SK-N-SH (cell line): Measurements from ENCODE around the gene GSK3A.

Experiments
- CTCF ChIP-seq: fragments of 200-600 bp; sonication (generic); IDR thresholded peaks from 2 replicates; pipeline ENCODE4 v1.6.1; 2017; ENCODE audit warnings: antibody characterized with exemption, mild to moderate bottlenecking, moderate library complexity
- ELF1 ChIP-seq: IDR thresholded peaks from 2 replicates; pipeline ENCODE4 v1.4.0; 2012
- EZH2phosphoT487 ChIP-seq: fragments of 200-600 bp; sonication (generic); IDR thresholded peaks from 2 replicates; pipeline ENCODE4 v1.6.1; 2017; ENCODE audit warnings: low read depth, mixed run types, mild to moderate bottlenecking, antibody characterized with exemption, moderate library complexity, borderline replicate concordance
- JUND ChIP-seq: IDR thresholded peaks from 2 replicates; pipeline ENCODE4 v1.4.0; 2012
- RAD21 ChIP-seq: IDR thresholded peaks from 2 replicates; pipeline ENCODE4 v1.6.1; 2012; ENCODE audit warnings: mild to moderate bottlenecking, low read length
- TAF1 ChIP-seq: IDR thresholded peaks from 2 replicates; pipeline ENCODE4 v1.6.1; 2012; ENCODE audit warnings: low read depth, mild to moderate bottlenecking, low read length, moderate library complexity, borderline replicate concordance
- TEAD4 ChIP-seq: IDR thresholded peaks from 2 replicates; pipeline ENCODE4 v1.4.0; 2012; ENCODE audit warnings: mild to moderate bottlenecking, borderline replicate concordance; ENCODE audit not compliant: insufficient read depth
- TF ChIP-seq, protein P1 (sequence below): IDR thresholded peaks from 2 replicates; pipeline ENCODE4; 2012
- TF ChIP-seq, protein P2 (sequence below): IDR thresholded peaks from 2 replicates; pipeline ENCODE4 v1.6.1; 2012; ENCODE audit warnings: mild to moderate bottlenecking, low read depth, low read length, moderate library complexity

DNA sequence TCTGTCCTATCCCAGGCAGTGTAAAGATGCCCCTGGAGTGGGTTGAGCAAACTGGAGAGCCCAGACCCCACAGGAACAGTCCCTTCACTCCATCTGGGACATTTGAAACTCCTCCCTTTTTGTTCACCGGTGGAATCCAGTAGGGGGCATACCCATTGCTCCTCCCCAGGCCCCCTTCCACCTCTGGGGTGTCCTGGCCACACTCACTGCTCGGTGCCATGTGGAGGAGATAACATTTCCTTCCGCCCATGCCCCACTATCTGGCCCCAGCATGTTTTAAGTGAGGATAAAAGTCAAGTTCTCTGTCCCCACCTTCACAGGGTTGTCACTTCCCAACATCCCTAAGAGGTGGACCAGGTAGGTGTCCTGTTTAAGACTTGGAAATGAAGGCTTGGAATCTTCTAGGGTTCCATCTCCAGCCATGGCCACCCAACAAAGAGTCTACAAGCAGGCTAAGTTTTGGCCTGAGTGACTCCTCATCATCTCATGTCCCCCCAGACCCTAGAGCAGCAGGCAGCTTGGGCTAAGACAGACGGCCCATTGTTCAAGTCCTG, 13.0 kb downstream of the GSK3A start:
- TF ChIP-seq ELF1 (no peak), CTCF (peak; percentile 27), TAF1 (no peak), RAD21 (no peak), JUND (no peak), EZH2phosphoT487 (no peak), TEAD4 (no peak)
- TF ChIP-seq, protein P1, sequence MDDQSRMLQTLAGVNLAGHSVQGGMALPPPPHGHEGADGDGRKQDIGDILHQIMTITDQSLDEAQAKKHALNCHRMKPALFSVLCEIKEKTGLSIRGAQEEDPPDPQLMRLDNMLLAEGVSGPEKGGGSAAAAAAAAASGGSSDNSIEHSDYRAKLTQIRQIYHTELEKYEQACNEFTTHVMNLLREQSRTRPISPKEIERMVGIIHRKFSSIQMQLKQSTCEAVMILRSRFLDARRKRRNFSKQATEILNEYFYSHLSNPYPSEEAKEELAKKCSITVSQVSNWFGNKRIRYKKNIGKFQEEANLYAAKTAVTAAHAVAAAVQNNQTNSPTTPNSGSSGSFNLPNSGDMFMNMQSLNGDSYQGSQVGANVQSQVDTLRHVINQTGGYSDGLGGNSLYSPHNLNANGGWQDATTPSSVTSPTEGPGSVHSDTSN: no peak
- TF ChIP-seq, protein P2, sequence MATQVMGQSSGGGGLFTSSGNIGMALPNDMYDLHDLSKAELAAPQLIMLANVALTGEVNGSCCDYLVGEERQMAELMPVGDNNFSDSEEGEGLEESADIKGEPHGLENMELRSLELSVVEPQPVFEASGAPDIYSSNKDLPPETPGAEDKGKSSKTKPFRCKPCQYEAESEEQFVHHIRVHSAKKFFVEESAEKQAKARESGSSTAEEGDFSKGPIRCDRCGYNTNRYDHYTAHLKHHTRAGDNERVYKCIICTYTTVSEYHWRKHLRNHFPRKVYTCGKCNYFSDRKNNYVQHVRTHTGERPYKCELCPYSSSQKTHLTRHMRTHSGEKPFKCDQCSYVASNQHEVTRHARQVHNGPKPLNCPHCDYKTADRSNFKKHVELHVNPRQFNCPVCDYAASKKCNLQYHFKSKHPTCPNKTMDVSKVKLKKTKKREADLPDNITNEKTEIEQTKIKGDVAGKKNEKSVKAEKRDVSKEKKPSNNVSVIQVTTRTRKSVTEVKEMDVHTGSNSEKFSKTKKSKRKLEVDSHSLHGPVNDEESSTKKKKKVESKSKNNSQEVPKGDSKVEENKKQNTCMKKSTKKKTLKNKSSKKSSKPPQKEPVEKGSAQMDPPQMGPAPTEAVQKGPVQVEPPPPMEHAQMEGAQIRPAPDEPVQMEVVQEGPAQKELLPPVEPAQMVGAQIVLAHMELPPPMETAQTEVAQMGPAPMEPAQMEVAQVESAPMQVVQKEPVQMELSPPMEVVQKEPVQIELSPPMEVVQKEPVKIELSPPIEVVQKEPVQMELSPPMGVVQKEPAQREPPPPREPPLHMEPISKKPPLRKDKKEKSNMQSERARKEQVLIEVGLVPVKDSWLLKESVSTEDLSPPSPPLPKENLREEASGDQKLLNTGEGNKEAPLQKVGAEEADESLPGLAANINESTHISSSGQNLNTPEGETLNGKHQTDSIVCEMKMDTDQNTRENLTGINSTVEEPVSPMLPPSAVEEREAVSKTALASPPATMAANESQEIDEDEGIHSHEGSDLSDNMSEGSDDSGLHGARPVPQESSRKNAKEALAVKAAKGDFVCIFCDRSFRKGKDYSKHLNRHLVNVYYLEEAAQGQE: no peak
